ENCODE measurements around the gene SERINC3. TPM values are rescaled to one million over a fixed set of nuclear protein-coding genes. Genes with fewer than 3 reads are reported as not detected.
"Not testable (repeated sequence)": the region's sequence is repeated elsewhere in the genome, so short reads cannot be mapped to it uniquely, and the experiment has no call there.

The SERINC3 gene
- total and polyA plus RNA-seq, 2 donors (not counting 1 experiment from before 2014, with no cell fraction given): 31.4 to 51.6 TPM

DNA sequence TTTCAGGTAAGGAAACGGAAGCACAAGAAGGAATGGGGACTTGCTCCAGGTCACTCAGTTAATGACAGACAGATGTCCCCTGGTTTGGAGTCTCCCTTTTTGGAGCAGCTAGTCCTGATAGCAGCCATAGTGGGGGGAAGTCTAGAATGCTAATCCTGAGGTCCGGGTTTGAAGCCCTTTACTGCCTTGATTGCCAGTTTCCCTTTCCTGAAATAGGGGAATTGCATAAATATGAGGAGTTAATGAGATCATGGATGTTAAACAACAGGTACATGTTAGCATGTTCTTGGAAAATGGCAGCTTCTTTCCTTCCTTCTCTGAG is 46.5 kb downstream of the SERINC3 start:
- CTCF ChIA-PET: interaction anchor here (0.6 to 1.4 kb wide), 5 partner anchors 90 to 259 kb away, joined by 3 to 5 read pairs (median 3); no protein-coding TSS in a partner anchor
- no peak for TF ChIP-seq EZH2 (IDR thresholded peaks at IDR 0.05; ENCODE audit: borderline replicate concordance, insufficient read depth, low read depth, low read length, poor library complexity, severe bottlenecking)
- TF ChIP-seq, protein P1, sequence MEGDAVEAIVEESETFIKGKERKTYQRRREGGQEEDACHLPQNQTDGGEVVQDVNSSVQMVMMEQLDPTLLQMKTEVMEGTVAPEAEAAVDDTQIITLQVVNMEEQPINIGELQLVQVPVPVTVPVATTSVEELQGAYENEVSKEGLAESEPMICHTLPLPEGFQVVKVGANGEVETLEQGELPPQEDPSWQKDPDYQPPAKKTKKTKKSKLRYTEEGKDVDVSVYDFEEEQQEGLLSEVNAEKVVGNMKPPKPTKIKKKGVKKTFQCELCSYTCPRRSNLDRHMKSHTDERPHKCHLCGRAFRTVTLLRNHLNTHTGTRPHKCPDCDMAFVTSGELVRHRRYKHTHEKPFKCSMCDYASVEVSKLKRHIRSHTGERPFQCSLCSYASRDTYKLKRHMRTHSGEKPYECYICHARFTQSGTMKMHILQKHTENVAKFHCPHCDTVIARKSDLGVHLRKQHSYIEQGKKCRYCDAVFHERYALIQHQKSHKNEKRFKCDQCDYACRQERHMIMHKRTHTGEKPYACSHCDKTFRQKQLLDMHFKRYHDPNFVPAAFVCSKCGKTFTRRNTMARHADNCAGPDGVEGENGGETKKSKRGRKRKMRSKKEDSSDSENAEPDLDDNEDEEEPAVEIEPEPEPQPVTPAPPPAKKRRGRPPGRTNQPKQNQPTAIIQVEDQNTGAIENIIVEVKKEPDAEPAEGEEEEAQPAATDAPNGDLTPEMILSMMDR (IDR thresholded peaks at IDR 0.05): no peak
- 57% methylated on average over 1 of the region's 2 CpGs for WGBS (ENCODE audit: insufficient coverage)

DNA sequence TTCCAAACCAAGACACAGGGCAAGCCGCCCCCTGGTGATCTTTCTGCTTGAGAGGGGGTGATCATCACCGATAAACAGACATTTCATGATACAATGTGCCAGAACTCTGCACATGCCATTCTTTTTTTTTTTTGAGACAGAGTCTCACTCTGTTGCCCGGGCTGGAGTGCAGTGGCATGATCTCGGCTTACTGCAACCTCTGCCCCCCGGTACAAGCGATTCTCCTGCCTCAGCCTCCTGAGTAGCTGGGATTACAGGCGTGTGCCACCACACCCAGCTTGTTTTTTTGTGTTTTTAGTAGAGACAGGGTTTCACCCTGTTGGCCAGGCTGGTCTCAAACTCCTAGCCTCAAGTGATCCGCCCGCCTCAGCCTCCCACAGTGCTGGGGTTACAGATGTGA is 49.6 kb downstream of the SERINC3 start:
- H3K27ac ChIP-seq (ENCODE audit: low read length in 2 of 2); H4K20me1 ChIP-seq (ENCODE audit: control insufficient read depth, insufficient read depth, low read length, poor library complexity, severe bottlenecking); H3K36me3 ChIP-seq (replicated peaks in 1 of 2; ENCODE audit: control extremely low read depth in 1 of 2, control insufficient read depth in 1 of 2, extremely low read depth in 1 of 2, insufficient read depth in 2 of 2, low read length in 1 of 2); H3K4me2 ChIP-seq (replicated peaks; ENCODE audit: low read depth, low read length, poor library complexity, severe bottlenecking); DNase-seq; H3K4me3 Mint-ChIP-seq; POLR2A ChIA-PET; intact Hi-C loops (cut with micrococcal nuclease); H3K4me3 ChIP-seq (ENCODE audit: control extremely low read depth in 1 of 5, extremely low read depth in 1 of 5, insufficient read depth in 1 of 5, low read depth in 2 of 5, low read length in 4 of 5); H3K27ac Mint-ChIP-seq; H3K9me3 ChIP-seq (ENCODE audit: control extremely low read depth in 1 of 3, control insufficient read depth in 2 of 3, insufficient read depth in 1 of 3, low read length in 2 of 3); H3K9me3 Mint-ChIP-seq (ENCODE audit: insufficient read depth); H3K27me3 Mint-ChIP-seq; H3K27me3 ChIP-seq (replicated peaks in 1 of 4; ENCODE audit: control extremely low read depth in 1 of 4, control insufficient read depth in 3 of 4, insufficient read depth in 4 of 4, low read length in 3 of 4); ATAC-seq (ENCODE audit: low read depth); H3K9ac ChIP-seq (ENCODE audit: low read length); H2AFZ ChIP-seq (ENCODE audit: insufficient read depth, low read depth, low read length, poor library complexity, severe bottlenecking): not testable (repeated sequence)
- WGBS (ENCODE audit: insufficient coverage): 98% methylated on average over 7 of the region's 9 CpGs
- CTCF ChIA-PET: interaction anchor here (1.4 kb wide), 1 partner anchor 87 kb away, joined by 5 read pairs; no protein-coding TSS in a partner anchor
- peaks cover 22% of the 10 kb centered on the region for H3K4me1 Mint-ChIP-seq
- H3K4me1 ChIP-seq (ENCODE audit: control insufficient read depth in 2 of 2, insufficient read depth in 2 of 2, low read length in 2 of 2): peaks cover 13 to 18% of the 10 kb centered on the region in 2 donors
- peaks cover 11% of the 10 kb centered on the region for H3K79me2 ChIP-seq (ENCODE audit: control insufficient read depth, insufficient read depth, low read length)

More for the DNA sequence above, 46.5 kb downstream of the SERINC3 start:
- no peak for DNase-seq
- peaks cover 0 to 4% of the 10 kb centered on the region in 2 experiments for H3K36me3 ChIP-seq (replicated peaks in 1 of 2; ENCODE audit: control extremely low read depth in 1 of 2, control insufficient read depth in 1 of 2, extremely low read depth in 1 of 2, insufficient read depth in 2 of 2, low read length in 1 of 2)
- H3K27me3 Mint-ChIP-seq: peaks cover 2% of the 10 kb centered on the region
- no peaks in the 10 kb centered on the region for H3K9me3 Mint-ChIP-seq (ENCODE audit: insufficient read depth)
- H3K9me3 ChIP-seq (ENCODE audit: control extremely low read depth in 1 of 3, control insufficient read depth in 2 of 3, insufficient read depth in 1 of 3, low read length in 2 of 3): no peaks in the 10 kb centered on the region
- H3K4me1 Mint-ChIP-seq: peaks cover 38% of the 10 kb centered on the region
- H4K20me1 ChIP-seq (ENCODE audit: control insufficient read depth, insufficient read depth, low read length, poor library complexity, severe bottlenecking): no peaks in the 10 kb centered on the region
- POLR2A ChIA-PET: interaction anchor here (0.6 to 1.1 kb wide), 2 partner anchors 52 to 151 kb away, joined by 3 read pairs; no protein-coding TSS in a partner anchor
- H3K27ac ChIP-seq (ENCODE audit: low read length in 2 of 2): peak overlapping the region; percentile 90 to 93
- H3K27ac Mint-ChIP-seq: peak overlapping the region; percentile 95
- intact Hi-C loops (cut with micrococcal nuclease): loop anchor here (1.0 to 5.0 kb wide), 7 partner anchors 47 to 412 kb away; partner anchors contain the start of genes ADA, OSER1, SERINC3 and YWHAB
- peak overlapping the region; percentile 97 for H3K4me3 Mint-ChIP-seq
- H3K4me2 ChIP-seq (replicated peaks; ENCODE audit: low read depth, low read length, poor library complexity, severe bottlenecking): peak overlapping the region; percentile 73
- peaks cover 11% of the 10 kb centered on the region for H3K79me2 ChIP-seq (ENCODE audit: control insufficient read depth, insufficient read depth, low read length)
- H3K9ac ChIP-seq (ENCODE audit: low read length): peak overlapping the region; percentile 94
- H2AFZ ChIP-seq (ENCODE audit: insufficient read depth, low read depth, low read length, poor library complexity, severe bottlenecking): peak overlapping the region; percentile 89
- peaks cover 0 to 3% (median 0%) of the 10 kb centered on the region in 4 experiments for H3K27me3 ChIP-seq (replicated peaks in 1 of 4; ENCODE audit: control extremely low read depth in 1 of 4, control insufficient read depth in 3 of 4, insufficient read depth in 4 of 4, low read length in 3 of 4)
- peaks cover 23 to 31% of the 10 kb centered on the region in 2 donors for H3K4me1 ChIP-seq (ENCODE audit: control insufficient read depth in 2 of 2, insufficient read depth in 2 of 2, low read length in 2 of 2)
- ATAC-seq (ENCODE audit: low read depth): no peak
- H3K4me3 ChIP-seq (ENCODE audit: control extremely low read depth in 1 of 5, extremely low read depth in 1 of 5, insufficient read depth in 1 of 5, low read depth in 2 of 5, low read length in 4 of 5): peak overlapping the region; percentile 70 to 99 (median 78)

Measured in B cell (primary cell).